ENCODE measurements around the gene SEC14L1.
"Not testable (repeated sequence)": the region's sequence is repeated elsewhere in the genome, so short reads cannot be mapped to it uniquely, and the experiment has no call there.

The SEC14L1 gene

GRCh38 chr17:77140878-77141767 lies at the start of gene SEC14L1:
TSS of gene SEC14L1 (plus strand) at chr17:77140969. CDS start at chr17:77143597, 2,628 bp downstream.
- DNase-seq: peak; percentile 14

GRCh38 chr17:77092025-77092424 lies 48.7 kb upstream of the SEC14L1 start:
- DNase-seq: no peak

- DNase-seq: no peak
Measured at GRCh38 chr17:77095461-77095860, 45.3 kb upstream of the SEC14L1 start.

GRCh38 chr17:77096570-77097214 lies 44.1 kb upstream of the SEC14L1 start:
- DNase-seq: no peak

- no peak for DNase-seq
Measured at GRCh38 chr17:77097631-77098180, 43.1 kb upstream of the SEC14L1 start.

GRCh38 chr17:77098884-77099545 lies 41.8 kb upstream of the SEC14L1 start:
- DNase-seq: no peak

- no peak for DNase-seq
Measured at GRCh38 chr17:77099997-77100396, 40.8 kb upstream of the SEC14L1 start.

GRCh38 chr17:77101521-77102410 lies 39.0 kb upstream of the SEC14L1 start:
- no peak for DNase-seq

GRCh38 chr17:77102411-77103134 lies 38.2 kb upstream of the SEC14L1 start:
- DNase-seq: not testable (repeated sequence)

GRCh38 chr17:77105706-77106105 lies 35.1 kb upstream of the SEC14L1 start:
- no peak for DNase-seq

- DNase-seq: no peak
Measured at GRCh38 chr17:77106874-77107358, 33.9 kb upstream of the SEC14L1 start.

- no peak for DNase-seq
Measured at GRCh38 chr17:77107506-77108433, 33.0 kb upstream of the SEC14L1 start.

- DNase-seq: no peak
Measured at GRCh38 chr17:77109159-77109759, 31.5 kb upstream of the SEC14L1 start.

GRCh38 chr17:77109764-77110359 lies 30.9 kb upstream of the SEC14L1 start:
- DNase-seq: no peak

GRCh38 chr17:77111165-77111933 lies 29.4 kb upstream of the SEC14L1 start:
- not testable (repeated sequence) for DNase-seq

GRCh38 chr17:77111934-77112296 lies 28.9 kb upstream of the SEC14L1 start:
- DNase-seq: no peak

GRCh38 chr17:77115510-77115909 lies 25.3 kb upstream of the SEC14L1 start:
- no peak for DNase-seq

GRCh38 chr17:77115947-77116346 lies 24.8 kb upstream of the SEC14L1 start:
- no peak for DNase-seq

All from NCI-H748 treated with DMSO at 0.1 percent for 48 hours (cell line).